ENCODE measurements around the gene ATF6. TPM values are rescaled to one million over a fixed set of nuclear protein-coding genes. Genes with fewer than 3 reads are reported as not detected.

The ATF6 gene
- total RNA-seq, 1 experiment from 2014 or later: 16.4 TPM

DNA sequence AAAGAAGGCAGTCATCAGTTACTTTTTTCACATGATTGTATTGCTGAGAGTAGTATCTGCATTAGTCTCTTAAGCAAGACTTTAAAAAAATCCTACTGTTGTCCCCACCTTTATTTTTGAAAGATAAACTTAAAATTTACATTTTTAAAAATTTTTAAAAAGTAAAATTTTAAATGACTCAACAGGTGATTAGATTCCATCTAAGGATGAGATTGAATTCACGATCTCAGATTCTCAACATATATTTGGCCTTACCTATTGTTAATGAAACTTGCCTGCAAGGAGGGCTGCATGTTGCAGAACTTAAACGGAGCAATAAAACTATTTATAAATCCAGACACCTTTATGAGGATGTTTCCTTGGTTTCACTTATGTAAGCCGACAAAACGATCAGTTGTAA lies 182.3 kb downstream of the ATF6 start:
- Histone ChIP-seq H3K4me1 (ENCODE audit: control insufficient read depth, insufficient read depth, low read length) (no peaks in the 10 kb centered on the region), H3K4me3 (ENCODE audit: low read depth in 2 of 2, low read length in 2 of 2) (no peak overlapping the region), H3K36me3 (ENCODE audit: control insufficient read depth, insufficient read depth, low read length) (no peaks in the 10 kb centered on the region), H3K27me3 (ENCODE audit: control insufficient read depth, insufficient read depth, low read length) (no peaks in the 10 kb centered on the region), H3K27ac (ENCODE audit: low read length) (no peak overlapping the region), H3K9me3 (ENCODE audit: control insufficient read depth, insufficient read depth, low read depth, low read length) (no peaks in the 10 kb centered on the region)
- intact Hi-C loops (cut with micrococcal nuclease; ENCODE audit: unreplicated experiment): no loop called here
- ChIA-PET POLR2A (no interaction called here), CTCF (no interaction called here)
- BruUV-seq (replicated peaks): no TSS peak
- TF ChIP-seq CTCF (IDR thresholded peaks at IDR 0.05) (no peak), REST (IDR thresholded peaks at IDR 0.05; ENCODE audit: insufficient read depth in 1 of 2, low read depth in 2 of 2, low read length in 1 of 2) (no peak), TCF7L2 (IDR thresholded peaks at IDR 0.05; ENCODE audit: low read depth, low read length) (no peak), SIN3A (IDR thresholded peaks at IDR 0.05; ENCODE audit: borderline replicate concordance, insufficient read depth, low read depth, low read length) (no peak), POLR2AphosphoS5 (IDR thresholded peaks at IDR 0.05; ENCODE audit: low read depth, low read length) (no peak)
- in situ Hi-C loops (cut with HindIII; ENCODE audit: low pct_unique_long_range_greater_than_20kb, low sequenced_read_pairs): no loop called here
- ATAC-seq (no peak), DNase-seq (ENCODE audit: low read depth, low spot score) (no peak)

DNA sequence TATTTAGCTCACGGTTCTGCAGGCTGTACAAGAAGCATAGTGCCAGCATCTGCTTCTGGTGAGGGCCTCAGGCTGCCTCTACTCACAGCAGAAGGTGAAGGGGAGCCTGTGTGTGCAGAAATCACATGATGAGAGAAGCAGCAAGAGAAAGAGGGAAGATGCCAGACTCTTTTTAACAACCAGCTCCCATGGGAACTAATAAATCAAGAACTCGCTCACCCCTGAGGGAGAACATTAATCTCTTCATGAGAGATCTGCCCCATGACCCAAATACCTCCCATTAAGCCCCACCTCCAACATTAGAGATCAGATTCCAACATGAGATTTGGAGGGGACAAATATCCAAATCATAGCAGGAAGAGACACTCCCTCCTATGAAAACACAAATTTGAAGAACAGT lies 183.4 kb downstream of the ATF6 start:
- Histone ChIP-seq H3K27ac (ENCODE audit: low read length) (no peak overlapping the region), H3K36me3 (ENCODE audit: control insufficient read depth, insufficient read depth, low read length) (no peaks in the 10 kb centered on the region), H3K4me3 (ENCODE audit: low read depth in 2 of 2, low read length in 2 of 2) (no peak overlapping the region), H3K4me1 (ENCODE audit: control insufficient read depth, insufficient read depth, low read length) (no peaks in the 10 kb centered on the region), H3K9me3 (ENCODE audit: control insufficient read depth, insufficient read depth, low read depth, low read length) (no peaks in the 10 kb centered on the region), H3K27me3 (ENCODE audit: control insufficient read depth, insufficient read depth, low read length) (no peaks in the 10 kb centered on the region)
- ChIA-PET CTCF (no interaction called here), POLR2A (no interaction called here)
- intact Hi-C loops (cut with micrococcal nuclease; ENCODE audit: unreplicated experiment): no loop called here
- in situ Hi-C loops (cut with HindIII; ENCODE audit: low pct_unique_long_range_greater_than_20kb, low sequenced_read_pairs): no loop called here
- ATAC-seq (no peak), DNase-seq (ENCODE audit: low read depth, low spot score) (no peak)
- TF ChIP-seq CTCF (IDR thresholded peaks at IDR 0.05) (no peak), TCF7L2 (IDR thresholded peaks at IDR 0.05; ENCODE audit: low read depth, low read length) (no peak), SIN3A (IDR thresholded peaks at IDR 0.05; ENCODE audit: borderline replicate concordance, insufficient read depth, low read depth, low read length) (no peak), POLR2AphosphoS5 (IDR thresholded peaks at IDR 0.05; ENCODE audit: low read depth, low read length) (no peak), REST (IDR thresholded peaks at IDR 0.05; ENCODE audit: insufficient read depth in 1 of 2, low read depth in 2 of 2, low read length in 1 of 2) (no peak)
- BruUV-seq (replicated peaks): no TSS peak

Measured in Panc1 (cell line).